Peyer's patch (tissue), 4 donors: ENCODE results near the gene SCD.

Source experiments
- POLR2A ChIP-seq, 2 donors: fragments of 450-650 bp; IDR thresholded peaks; one replicate each; pipeline ENCODE4 v1.5.1; 2017; ENCODE audit warnings: antibody characterized with exemption in 2 of 2, mild to moderate bottlenecking in 2 of 2, moderate library complexity in 2 of 2
- TF ChIP-seq, protein P1 (sequence below), 6 experiments: fragments of 450-650 bp in 4 of 6; fragments of 200-600 bp in 2 of 6; sonication (generic) in 1 of 6; IDR thresholded peaks; one replicate each; pipeline ENCODE4 v1.5.1; 2017 to 2019; ENCODE audit warnings: antibody characterized with exemption in 6 of 6, mild to moderate bottlenecking in 3 of 6, moderate library complexity in 1 of 6

DNA sequence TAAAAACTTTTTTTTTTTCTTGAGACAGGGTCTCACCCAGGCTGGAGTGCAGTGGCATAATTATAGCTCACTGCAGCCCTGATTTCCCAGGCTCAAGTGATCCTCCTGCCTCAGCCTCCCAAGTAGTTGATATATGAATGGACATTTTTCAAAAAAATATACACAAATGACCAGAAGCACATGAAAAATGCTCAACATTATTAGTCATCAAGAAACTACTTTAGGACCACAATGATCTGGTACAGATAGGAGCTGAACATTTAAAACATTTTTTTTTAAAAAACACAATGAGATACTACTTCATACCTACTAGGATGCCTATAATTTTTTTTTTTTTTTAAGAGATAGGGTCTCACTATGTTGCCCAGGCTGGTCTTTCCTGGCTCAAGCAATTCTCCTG is 21.7 kb downstream of the SCD start:
- TF ChIP-seq, protein P1, sequence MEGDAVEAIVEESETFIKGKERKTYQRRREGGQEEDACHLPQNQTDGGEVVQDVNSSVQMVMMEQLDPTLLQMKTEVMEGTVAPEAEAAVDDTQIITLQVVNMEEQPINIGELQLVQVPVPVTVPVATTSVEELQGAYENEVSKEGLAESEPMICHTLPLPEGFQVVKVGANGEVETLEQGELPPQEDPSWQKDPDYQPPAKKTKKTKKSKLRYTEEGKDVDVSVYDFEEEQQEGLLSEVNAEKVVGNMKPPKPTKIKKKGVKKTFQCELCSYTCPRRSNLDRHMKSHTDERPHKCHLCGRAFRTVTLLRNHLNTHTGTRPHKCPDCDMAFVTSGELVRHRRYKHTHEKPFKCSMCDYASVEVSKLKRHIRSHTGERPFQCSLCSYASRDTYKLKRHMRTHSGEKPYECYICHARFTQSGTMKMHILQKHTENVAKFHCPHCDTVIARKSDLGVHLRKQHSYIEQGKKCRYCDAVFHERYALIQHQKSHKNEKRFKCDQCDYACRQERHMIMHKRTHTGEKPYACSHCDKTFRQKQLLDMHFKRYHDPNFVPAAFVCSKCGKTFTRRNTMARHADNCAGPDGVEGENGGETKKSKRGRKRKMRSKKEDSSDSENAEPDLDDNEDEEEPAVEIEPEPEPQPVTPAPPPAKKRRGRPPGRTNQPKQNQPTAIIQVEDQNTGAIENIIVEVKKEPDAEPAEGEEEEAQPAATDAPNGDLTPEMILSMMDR (IDR thresholded peaks at IDR 0.05) = no peak
- TF ChIP-seq POLR2A (IDR thresholded peaks at IDR 0.05) = no peak
